Thyroid gland (tissue), 4 donors: ENCODE measurements around the gene DENND1A. TPM values are rescaled to one million over a fixed set of nuclear protein-coding genes. Genes with fewer than 3 reads are reported as not detected.

Experiments used
- DNase-seq, 2 donors: peaks; one replicate each; pipeline ENCODE4 v3.0.0-alpha.2; 2019
- H3K27ac ChIP-seq, 3 donors: fragments of 200-600 bp; sonication (generic); 1 replicate in 2 of 3; 2 replicates in 1 of 3; pipeline ENCODE4 v1.5.1; 2016 to 2019; ENCODE audit warnings: mild to moderate bottlenecking in 1 of 3, moderate library complexity in 1 of 3
- H3K27me3 ChIP-seq: fragments of 200-600 bp; sonication (generic); one replicate; pipeline ENCODE4 v1.5.1; 2019
- H3K36me3 ChIP-seq, 2 donors: fragments of 200-600 bp; sonication (generic); one replicate each; pipeline ENCODE4 v1.5.1; 2016 to 2019
- H3K4me1 ChIP-seq, 2 donors: fragments of 200-600 bp; sonication (generic); one replicate each; pipeline ENCODE4 v1.5.1; 2017 to 2019
- H3K4me3 ChIP-seq, 3 donors: fragments of 200-600 bp; sonication (generic); replicated peaks in 1 of 3; 1 replicate in 2 of 3; 2 replicates in 1 of 3; pipeline ENCODE4 v1.5.1; 2016; ENCODE audit warnings: mild to moderate bottlenecking in 1 of 3
- H3K9me3 ChIP-seq: fragments of 200-600 bp; sonication (generic); one replicate; pipeline ENCODE4 v1.5.1; 2017
- POLR2A ChIP-seq, 2 donors: fragments of 450-650 bp; IDR thresholded peaks; one replicate each; pipeline ENCODE4 v1.6.1; 2017; ENCODE audit warnings: antibody characterized with exemption in 2 of 2, mild to moderate bottlenecking in 2 of 2, moderate library complexity in 1 of 2
- WGBS, 2 donors: methylation state at CpG; one replicate each; pipeline ENCODE4 v1.1.5; 2017; 5-methylcytosine and 5-hydroxymethylcytosine counted together
- intact Hi-C: fragments of 100-400 bp; cut with DNase I; formaldehyde crosslinking; loops from one replicate; pipeline ENCODE4 v1.15.1; 2023
- total RNA-seq, 4 donors: library from RNA; depleted of rRNA; stranded (reverse); fragments of >200 nt; gene quantifications; one replicate each; pipeline ENCODE4 v1.2.3, GENCODE V29; 2016
- TF ChIP-seq, protein P1 (sequence below), 6 experiments: fragments of 200-600 bp in 3 of 6; fragments of 450-650 bp in 3 of 6; sonication (generic) in 3 of 6; IDR thresholded peaks; one replicate each; pipeline ENCODE4 v1.5.1; 2016 to 2019; ENCODE audit warnings: antibody characterized with exemption in 6 of 6, mild to moderate bottlenecking in 2 of 6, inconsistent platforms in 1 of 6, moderate library complexity in 1 of 6

The DENND1A gene
- total RNA-seq, 4 donors from 2014 or later: 18.8 to 34.4 (median 28.2) TPM

DNA sequence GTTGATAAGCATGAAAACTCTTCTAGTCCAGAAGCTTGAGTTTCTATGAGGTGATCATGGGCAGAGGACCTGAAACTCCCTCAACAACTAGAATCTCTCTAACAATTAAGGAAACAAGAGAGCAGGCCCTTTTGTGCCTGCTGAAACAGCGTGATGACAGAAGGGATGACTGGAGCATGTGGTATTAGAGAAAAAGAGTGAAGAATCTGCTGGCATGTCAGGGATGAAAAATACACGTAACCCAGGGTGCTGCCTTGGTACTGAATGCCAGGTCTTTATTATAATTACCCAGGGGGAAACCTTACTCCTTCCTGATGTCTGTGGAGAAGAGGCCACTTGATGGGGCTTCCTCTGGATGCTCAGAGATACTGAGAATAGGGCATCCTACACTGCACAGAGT lies 406.1 kb downstream of the DENND1A start:
- Histone ChIP-seq H3K4me1 (peaks cover 0 to 6% of the 10 kb centered on the region in 2 donors), H3K27ac (no peak overlapping the region), H3K27me3 (no peaks in the 10 kb centered on the region), H3K4me3 (no peak overlapping the region), H3K36me3 (no peaks in the 10 kb centered on the region), H3K9me3 (no peaks in the 10 kb centered on the region)
- TF ChIP-seq, protein P1, sequence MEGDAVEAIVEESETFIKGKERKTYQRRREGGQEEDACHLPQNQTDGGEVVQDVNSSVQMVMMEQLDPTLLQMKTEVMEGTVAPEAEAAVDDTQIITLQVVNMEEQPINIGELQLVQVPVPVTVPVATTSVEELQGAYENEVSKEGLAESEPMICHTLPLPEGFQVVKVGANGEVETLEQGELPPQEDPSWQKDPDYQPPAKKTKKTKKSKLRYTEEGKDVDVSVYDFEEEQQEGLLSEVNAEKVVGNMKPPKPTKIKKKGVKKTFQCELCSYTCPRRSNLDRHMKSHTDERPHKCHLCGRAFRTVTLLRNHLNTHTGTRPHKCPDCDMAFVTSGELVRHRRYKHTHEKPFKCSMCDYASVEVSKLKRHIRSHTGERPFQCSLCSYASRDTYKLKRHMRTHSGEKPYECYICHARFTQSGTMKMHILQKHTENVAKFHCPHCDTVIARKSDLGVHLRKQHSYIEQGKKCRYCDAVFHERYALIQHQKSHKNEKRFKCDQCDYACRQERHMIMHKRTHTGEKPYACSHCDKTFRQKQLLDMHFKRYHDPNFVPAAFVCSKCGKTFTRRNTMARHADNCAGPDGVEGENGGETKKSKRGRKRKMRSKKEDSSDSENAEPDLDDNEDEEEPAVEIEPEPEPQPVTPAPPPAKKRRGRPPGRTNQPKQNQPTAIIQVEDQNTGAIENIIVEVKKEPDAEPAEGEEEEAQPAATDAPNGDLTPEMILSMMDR (IDR thresholded peaks at IDR 0.05): no peak
- no peak for TF ChIP-seq POLR2A (IDR thresholded peaks at IDR 0.05)
- no peak for DNase-seq
- WGBS, 2 donors: 99 to 100% methylated on average over 2 of the region's 2 CpGs
- intact Hi-C loops: no loop called here

DNA sequence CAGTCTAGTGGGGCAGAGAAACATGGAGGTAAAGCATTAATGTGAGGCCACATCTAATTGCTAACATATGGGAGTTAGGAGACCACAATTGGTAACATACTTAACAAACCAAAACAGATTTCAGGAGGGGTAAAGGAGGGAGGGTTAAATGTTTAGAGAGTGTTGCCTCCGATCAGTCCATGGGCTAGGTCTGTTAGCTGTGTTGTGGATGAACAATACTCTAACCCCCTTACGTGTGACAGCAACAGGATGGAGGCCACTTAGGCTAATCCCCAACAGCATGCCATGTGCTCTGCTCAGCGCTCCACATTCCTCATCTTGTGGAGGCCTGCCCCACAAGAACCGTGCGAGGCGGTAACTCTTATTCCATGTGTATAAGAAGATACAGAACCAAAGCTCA lies 406.9 kb downstream of the DENND1A start:
- Histone ChIP-seq H3K27ac (no peak overlapping the region), H3K9me3 (no peaks in the 10 kb centered on the region), H3K27me3 (no peaks in the 10 kb centered on the region), H3K4me1 (peaks cover 4 to 8% of the 10 kb centered on the region in 2 donors), H3K36me3 (no peaks in the 10 kb centered on the region), H3K4me3 (no peak overlapping the region)
- intact Hi-C loops: no loop called here
- 93 to 96% methylated on average over 6 of the region's 6 CpGs for WGBS, 2 donors
- TF ChIP-seq, protein P1 (IDR thresholded peaks at IDR 0.05): no peak
- no peak for TF ChIP-seq POLR2A (IDR thresholded peaks at IDR 0.05)
- DNase-seq: no peak

DNA sequence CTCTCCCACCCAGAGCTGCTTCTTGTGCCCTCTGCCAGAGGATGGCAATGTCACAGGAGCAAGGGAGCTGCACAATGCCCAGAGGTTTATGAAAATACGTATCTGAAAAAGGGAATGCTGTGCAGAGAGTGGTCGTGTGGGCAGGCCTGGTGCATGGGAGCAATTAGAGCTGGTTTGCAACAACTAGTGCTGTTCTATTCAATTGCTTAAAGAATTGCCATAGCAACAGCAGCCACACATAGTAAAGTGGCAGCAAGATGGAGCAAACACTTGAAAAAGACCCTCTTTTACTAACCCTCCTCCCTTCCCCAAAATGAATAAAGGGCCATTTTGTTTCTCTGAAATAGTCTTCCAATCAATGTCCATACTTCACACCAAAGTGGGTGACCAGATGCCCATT lies 407.7 kb downstream of the DENND1A start:
- TF ChIP-seq POLR2A (IDR thresholded peaks at IDR 0.05): no peak
- TF ChIP-seq, protein P1 (IDR thresholded peaks at IDR 0.05): no peak
- WGBS, 2 donors: 90 to 100% methylated on average over 2 of the region's 2 CpGs
- Histone ChIP-seq H3K9me3 (no peaks in the 10 kb centered on the region), H3K27me3 (no peaks in the 10 kb centered on the region), H3K27ac (no peak overlapping the region), H3K4me1 (peaks cover 9 to 11% of the 10 kb centered on the region in 2 donors), H3K36me3 (no peaks in the 10 kb centered on the region), H3K4me3 (no peak overlapping the region)
- DNase-seq: no peak
- intact Hi-C loops: no loop called here

DNA sequence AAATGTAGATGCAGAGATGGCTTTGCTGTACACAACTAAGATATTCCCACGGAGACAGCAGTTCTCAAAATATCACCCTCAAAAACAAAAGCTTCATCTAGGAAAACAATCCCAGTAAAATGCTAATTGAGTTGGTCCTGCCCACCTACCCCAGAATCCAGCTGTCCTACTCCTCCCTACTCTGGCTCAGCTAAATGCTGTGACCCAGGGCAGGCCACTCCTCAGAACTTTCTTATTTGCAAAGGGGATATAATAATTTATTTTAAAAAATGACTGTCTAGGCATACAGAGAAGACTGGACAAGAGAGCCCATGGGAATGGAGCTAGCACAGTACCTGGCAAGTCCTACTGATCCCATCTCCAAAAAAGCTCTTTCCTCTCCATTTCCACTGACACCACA lies 411.6 kb downstream of the DENND1A start:
- no peak for DNase-seq
- peaks cover 9 to 13% of the 10 kb centered on the region in 2 donors for H3K4me1 ChIP-seq
- H3K36me3 ChIP-seq: no peaks in the 10 kb centered on the region
- intact Hi-C loops: no loop called here
- no peaks in the 10 kb centered on the region for H3K9me3 ChIP-seq
- H3K27me3 ChIP-seq: no peaks in the 10 kb centered on the region
- H3K4me3 ChIP-seq: no peak overlapping the region
- WGBS, 2 donors: 42 to 53% methylated on average over 1 of the region's 1 CpG
- peak overlapping the region in 1 of 3 donors; percentile 40 for H3K27ac ChIP-seq
- no peak for TF ChIP-seq POLR2A (IDR thresholded peaks at IDR 0.05)
- TF ChIP-seq, protein P1 (IDR thresholded peaks at IDR 0.05): no peak

DNA sequence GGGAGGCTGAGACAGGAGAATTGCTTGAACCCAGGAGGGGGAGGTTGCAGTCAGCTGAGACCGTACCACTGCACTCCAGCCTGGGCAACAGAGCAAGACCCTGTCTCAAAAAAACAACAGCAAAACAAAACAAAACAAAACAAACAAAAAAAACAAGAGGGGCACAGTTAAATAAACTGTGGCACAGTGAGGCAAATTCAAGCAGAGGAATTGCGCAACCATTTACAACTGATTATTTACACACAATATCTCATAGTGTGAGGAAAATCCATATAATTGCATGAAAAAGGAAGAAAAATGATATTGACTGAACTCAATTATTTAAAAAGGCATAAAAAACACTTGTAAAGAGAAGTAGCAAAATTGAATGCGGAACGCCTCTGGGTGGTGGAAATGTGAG lies 412.4 kb downstream of the DENND1A start:
- no peak overlapping the region for H3K27ac ChIP-seq
- no peaks in the 10 kb centered on the region for H3K9me3 ChIP-seq
- no peak for TF ChIP-seq POLR2A (IDR thresholded peaks at IDR 0.05)
- TF ChIP-seq, protein P1 (IDR thresholded peaks at IDR 0.05): no peak
- 81 to 83% methylated on average over 4 of the region's 4 CpGs for WGBS, 2 donors
- peaks cover 9 to 13% of the 10 kb centered on the region in 2 donors for H3K4me1 ChIP-seq
- H3K4me3 ChIP-seq: no peak overlapping the region
- intact Hi-C loops: no loop called here
- DNase-seq: no peak
- H3K36me3 ChIP-seq: no peaks in the 10 kb centered on the region
- H3K27me3 ChIP-seq: no peaks in the 10 kb centered on the region
